HepG2 (cell line): ENCODE measurements around the gene LHB. TPM values are rescaled to one million over a fixed set of nuclear protein-coding genes. Genes with fewer than 3 reads are reported as not detected.
A peak's percentile ranks its signal among the peaks of the same experiment; 100 is the strongest.

Source experiments
- ARID4A ChIP-seq: sonication (generic); formaldehyde crosslinking; IDR thresholded peaks from 2 replicates; pipeline ENCODE4 v1.5.0; 2020; ENCODE audit warnings: mild to moderate bottlenecking, missing genetic modification reagents, borderline replicate concordance
- CHCHD3 ChIP-seq: sonication (generic); formaldehyde crosslinking; IDR thresholded peaks from 2 replicates; pipeline ENCODE4 v1.8.0; 2022; ENCODE audit warnings: mild to moderate bottlenecking, missing genetic modification reagents, moderate library complexity
- CTCF ChIP-seq: sonication (generic); formaldehyde crosslinking; IDR thresholded peaks from 2 replicates; pipeline ENCODE4 v1.5.0; 2020; ENCODE audit warnings: mild to moderate bottlenecking, missing genetic modification reagents, moderate library complexity
- FOSL2 ChIP-seq: sonication (generic); formaldehyde crosslinking; IDR thresholded peaks from 2 replicates; pipeline ENCODE4 v1.4.0; 2020; ENCODE audit warnings: missing genetic modification reagents
- MED1 ChIP-seq: sonication (generic); formaldehyde crosslinking; IDR thresholded peaks from 2 replicates; pipeline ENCODE4 v1.4.0; 2020; ENCODE audit warnings: missing genetic modification reagents
- MEIS2 ChIP-seq: sonication (generic); formaldehyde crosslinking; IDR thresholded peaks from 2 replicates; pipeline ENCODE4 v1.9.0; 2021; ENCODE audit warnings: mild to moderate bottlenecking, missing genetic modification reagents
- NR3C1 ChIP-seq: sonication (generic); formaldehyde crosslinking; IDR thresholded peaks from 2 replicates; pipeline ENCODE4 v1.4.0; 2020; ENCODE audit warnings: missing genetic modification reagents
- PTBP1 ChIP-seq: fragments of 200-400 bp; formaldehyde crosslinking; IDR thresholded peaks from 2 replicates; pipeline ENCODE4 v1.6.1; 2018; ENCODE audit warnings: low read length, low read depth; ENCODE audit not compliant: poor library complexity, severe bottlenecking
- RNF2 ChIP-seq: fragments of 450-650 bp; conservative IDR thresholded peaks from 2 replicates; pipeline ENCODE4 v1.6.1; 2016; ENCODE audit warnings: low read depth
- SAP130 ChIP-seq: IDR thresholded peaks from 2 replicates; pipeline ENCODE4 v1.6.1; 2016; ENCODE audit warnings: low read depth
- TBX2 ChIP-seq: sonication (generic); formaldehyde crosslinking; IDR thresholded peaks from 2 replicates; pipeline ENCODE4 v1.5.0; 2020; ENCODE audit warnings: missing genetic modification reagents, mild to moderate bottlenecking, borderline replicate concordance
- TOE1 ChIP-seq: sonication (generic); formaldehyde crosslinking; IDR thresholded peaks from 2 replicates; pipeline ENCODE4 v1.4.0; 2020; ENCODE audit warnings: mild to moderate bottlenecking, missing genetic modification reagents
- ZBTB44 ChIP-seq: sonication (generic); formaldehyde crosslinking; IDR thresholded peaks from 2 replicates; pipeline ENCODE4 v1.4.0; 2020; ENCODE audit warnings: missing genetic modification reagents
- ZFP91 ChIP-seq: sonication (generic); formaldehyde crosslinking; IDR thresholded peaks from 2 replicates; pipeline ENCODE4 v1.9.0; 2022; ENCODE audit warnings: missing genetic modification reagents, mild to moderate bottlenecking, borderline replicate concordance
- ZNF337 ChIP-seq: sonication (generic); formaldehyde crosslinking; IDR thresholded peaks from 2 replicates; pipeline ENCODE4 v1.5.1; 2020; ENCODE audit warnings: missing genetic modification reagents, low read depth, mild to moderate bottlenecking, borderline replicate concordance
- ZNF510 ChIP-seq: sonication (generic); formaldehyde crosslinking; IDR thresholded peaks from 2 replicates; pipeline ENCODE4 v1.4.0; 2020; ENCODE audit warnings: low read depth, mild to moderate bottlenecking, missing genetic modification reagents
- ZNF674 ChIP-seq: sonication (generic); formaldehyde crosslinking; IDR thresholded peaks from 2 replicates; pipeline ENCODE4 v1.5.0; 2020; ENCODE audit warnings: low read depth, mild to moderate bottlenecking, missing genetic modification reagents
- polyA plus RNA-seq, 8 experiments: library from polyadenylated mRNA; depleted of rRNA in 3 of 8; stranded (reverse) in 7 of 8; unstranded in 1 of 8; fragments of >200 nt; fragmentation: Illumina TruSeq in 4 of 8; extraction: Trizol in 4 of 8; gene quantifications; 2 replicates each; pipeline versions ENCODE4 v1.2.1 to v1.2.3, GENCODE V29; 2011 to 2016; ENCODE audit warnings: low read depth in 4 of 8, missing spikeins in 1 of 8, mixed read lengths in 1 of 8; ENCODE audit not compliant: insufficient read depth in 1 of 8
- total RNA-seq, 5 experiments: library from RNA; depleted of rRNA; stranded (reverse); fragments of >200 nt; fragmentation: Illumina TruSeq; extraction: Trizol; gene quantifications; 2 replicates each; pipeline ENCODE4 v1.2.3, GENCODE V29; 2016; ENCODE audit warnings: low read depth in 1 of 5
- TF ChIP-seq, protein P1 (sequence below): sonication (generic); formaldehyde crosslinking; IDR thresholded peaks from 2 replicates; pipeline ENCODE4 v1.8.1; 2023; ENCODE audit warnings: mild to moderate bottlenecking, inconsistent platforms, moderate library complexity, missing genetic modification reagents, borderline replicate concordance

Gene LHB
- total and polyA plus RNA-seq, 2 of the 13 experiments (the other 11 are each of a cell fraction or from before 2014, with no cell fraction given) = not detected

GRCh38 chr19:49056101-49056901, 39.4 kb upstream of the LHB start (continued):
- TF ChIP-seq ZNF674 (CRISPR knock-in tag) (no peak), MED1 (CRISPR knock-in tag) (no peak), CTCF (CRISPR knock-in tag) (peak; percentile 55), FOSL2 (CRISPR knock-in tag) (no peak), TBX2 (no peak; the same call in 1 of the 2 replicates), TOE1 (CRISPR knock-in tag) (no peak), CHCHD3 (CRISPR knock-in tag) (no peak), SAP130 (CRISPR knock-in tag) (peak; percentile 55), MEIS2 (no peak), ZBTB44 (no peak), ZFP91 (no peak; the same call in 1 of the 2 replicates), RNF2 (0 out of 2 replicates have a peak, but pooled peaks have one; percentile 35), NR3C1 (no peak), ZNF337 (no peak), ARID4A (CRISPR knock-in tag) (peak; percentile 24; the same call in 1 of the 2 replicates), ZNF510 (CRISPR knock-in tag) (no peak), PTBP1 (no peak)
- TF ChIP-seq, protein P1, sequence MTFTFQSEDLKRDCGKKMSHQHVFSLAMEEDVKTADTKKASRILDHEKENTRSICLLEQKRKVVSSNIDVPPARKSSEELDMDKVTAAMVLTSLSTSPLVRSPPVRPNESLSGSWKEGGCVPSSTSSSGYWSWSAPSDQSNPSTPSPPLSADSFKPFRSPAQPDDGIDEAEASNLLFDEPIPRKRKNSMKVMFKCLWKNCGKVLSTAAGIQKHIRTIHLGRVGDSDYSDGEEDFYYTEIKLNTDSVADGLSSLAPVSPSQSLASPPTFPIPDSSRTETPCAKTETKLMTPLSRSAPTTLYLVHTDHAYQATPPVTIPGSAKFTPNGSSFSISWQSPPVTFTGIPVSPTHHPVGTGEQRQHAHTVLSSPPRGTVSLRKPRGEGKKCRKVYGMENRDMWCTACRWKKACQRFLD (CRISPR knock-in tag) = no peak
